KMS-11 (cell line): ENCODE results near the gene RRAS.

Source experiments
- H2AFZ ChIP-seq: fragments of 200-600 bp; sonication (generic); 2 replicates; pipeline ENCODE4 v1.6.1; 2016; ENCODE audit warnings: antibody characterized with exemption, mixed run types, low read depth
- H3K27ac ChIP-seq: fragments of 200-600 bp; sonication (generic); 2 replicates; pipeline ENCODE4 v1.6.1; 2016; ENCODE audit warnings: mild to moderate bottlenecking, mixed run types
- H3K27me3 ChIP-seq: fragments of 200-600 bp; sonication (generic); 2 replicates; pipeline ENCODE4 v1.6.1; 2017; ENCODE audit warnings: mild to moderate bottlenecking, low read depth, mixed run types, moderate library complexity; ENCODE audit not compliant: insufficient read depth
- H3K36me3 ChIP-seq: fragments of 200-600 bp; sonication (generic); 2 replicates; pipeline ENCODE4 v1.6.1; 2017; ENCODE audit warnings: mild to moderate bottlenecking, mixed run types; ENCODE audit not compliant: insufficient read depth
- H3K4me1 ChIP-seq: fragments of 200-600 bp; sonication (generic); 2 replicates; pipeline ENCODE4 v1.6.1; 2016; ENCODE audit warnings: mild to moderate bottlenecking, low read depth, mixed run types; ENCODE audit not compliant: poor library complexity, severe bottlenecking
- H3K4me2 ChIP-seq: fragments of 200-600 bp; sonication (generic); 2 replicates; pipeline ENCODE4 v1.7.0; 2016; ENCODE audit warnings: mild to moderate bottlenecking, mixed run types
- H3K4me3 ChIP-seq: fragments of 200-600 bp; sonication (generic); IDR thresholded peaks from 2 replicates; pipeline ENCODE4 v1.6.1; 2017; ENCODE audit warnings: low read depth, low read length, mixed read lengths; ENCODE audit not compliant: insufficient read depth
- H3K79me2 ChIP-seq: fragments of 200-600 bp; sonication (generic); 2 replicates; pipeline ENCODE4 v1.6.1; 2016; ENCODE audit warnings: low read depth, mixed run types; ENCODE audit not compliant: insufficient read depth
- H3K9ac ChIP-seq: fragments of 200-600 bp; sonication (generic); 2 replicates; pipeline ENCODE4 v1.6.1; 2016; ENCODE audit warnings: mild to moderate bottlenecking, mixed run types
- H4K20me1 ChIP-seq: fragments of 200-600 bp; sonication (generic); 2 replicates; pipeline ENCODE4 v1.6.1; 2016; ENCODE audit warnings: mild to moderate bottlenecking, mixed run types; ENCODE audit not compliant: insufficient read depth
- CTCF ChIP-seq: fragments of 200-600 bp; sonication (generic); conservative IDR thresholded peaks from 2 replicates; pipeline ENCODE4 v1.6.1; 2017; ENCODE audit warnings: low read depth, mild to moderate bottlenecking, antibody characterized with exemption, low read length, moderate library complexity, mixed read lengths

The RRAS gene

GRCh38 chr19:49590071-49590970 lies 49.6 kb downstream of the RRAS start:
- H3K36me3 ChIP-seq = no peaks in the 10 kb centered on the region
- no peak for TF ChIP-seq CTCF
- no peak overlapping the region for H3K4me3 ChIP-seq
- peaks cover 18% of the 10 kb centered on the region; the same call in 1 of the 2 replicates for H3K79me2 ChIP-seq
- H3K9ac ChIP-seq = peak overlapping the region; percentile 84
- H3K27ac ChIP-seq = peak overlapping the region; percentile 73
- H4K20me1 ChIP-seq = no peaks in the 10 kb centered on the region
- peak overlapping the region; percentile 93 for H3K4me2 ChIP-seq
- H3K27me3 ChIP-seq = no peaks in the 10 kb centered on the region
- peaks cover 32% of the 10 kb centered on the region for H3K4me1 ChIP-seq
- H2AFZ ChIP-seq = peak overlapping the region; percentile 49

GRCh38 chr19:49589502-49589905 lies 50.4 kb downstream of the RRAS start:
- Histone ChIP-seq H3K4me3 (no peak overlapping the region), H3K27me3 (no peaks in the 10 kb centered on the region), H2AFZ (no peak overlapping the region), H3K36me3 (no peaks in the 10 kb centered on the region), H3K4me1 (peaks cover 32% of the 10 kb centered on the region), H3K79me2 (peaks cover 18% of the 10 kb centered on the region; the same call in 1 of the 2 replicates), H4K20me1 (no peaks in the 10 kb centered on the region), H3K27ac (no peak overlapping the region), H3K4me2 (peak overlapping the region; percentile 37; the same call in 1 of the 2 replicates), H3K9ac (no peak overlapping the region)
- no peak for TF ChIP-seq CTCF

- no peaks in the 10 kb centered on the region for H3K36me3 ChIP-seq
- no peak for TF ChIP-seq CTCF
- no peaks in the 10 kb centered on the region for H4K20me1 ChIP-seq
- H2AFZ ChIP-seq = peak overlapping the region; percentile 20; the same call in 1 of the 2 replicates
- H3K27ac ChIP-seq = peak overlapping the region; percentile 19; the same call in 1 of the 2 replicates
- H3K4me1 ChIP-seq = peaks cover 26% of the 10 kb centered on the region
- H3K79me2 ChIP-seq = peaks cover 18% of the 10 kb centered on the region; the same call in 1 of the 2 replicates
- no peak overlapping the region for H3K9ac ChIP-seq
- no peaks in the 10 kb centered on the region for H3K27me3 ChIP-seq
- peak overlapping the region; percentile 37 for H3K4me2 ChIP-seq
- no peak overlapping the region for H3K4me3 ChIP-seq
Measured at GRCh38 chr19:49588365-49589122, 51.4 kb downstream of the RRAS start.

GRCh38 chr19:49587227-49587626 lies 52.7 kb downstream of the RRAS start:
- no peak overlapping the region for H3K27ac ChIP-seq
- H3K4me1 ChIP-seq = peaks cover 22% of the 10 kb centered on the region
- no peaks in the 10 kb centered on the region for H3K36me3 ChIP-seq
- H4K20me1 ChIP-seq = no peaks in the 10 kb centered on the region
- TF ChIP-seq CTCF = no peak
- H2AFZ ChIP-seq = no peak overlapping the region
- H3K79me2 ChIP-seq = peaks cover 7% of the 10 kb centered on the region; the same call in 1 of the 2 replicates
- H3K4me3 ChIP-seq = no peak overlapping the region
- no peak overlapping the region for H3K9ac ChIP-seq
- H3K4me2 ChIP-seq = no peak overlapping the region
- no peaks in the 10 kb centered on the region for H3K27me3 ChIP-seq
